Smooth muscle cell (in vitro differentiated cells): Measurements from ENCODE around the gene EPG5. TPM values are rescaled to one million over a fixed set of nuclear protein-coding genes. Genes with fewer than 3 reads are reported as not detected.

Source experiments
- DNase-seq: peaks from one replicate; lab custom pipeline; 2025; ENCODE audit not compliant: unreplicated experiment; lab: John Stamatoyannopoulos, UW
- H2AFZ ChIP-seq: fragments of 200-600 bp; sonication (generic); 2 replicates; pipeline ENCODE4 v1.6.0; 2016; ENCODE audit warnings: antibody characterized with exemption, low read depth, mild to moderate bottlenecking
- H3F3A ChIP-seq: fragments of 200-600 bp; sonication (generic); 2 replicates; pipeline ENCODE4 v1.6.0; 2017; ENCODE audit warnings: antibody characterized with exemption, low read depth
- H3K27ac ChIP-seq: fragments of 200-600 bp; sonication (generic); 2 replicates; pipeline ENCODE4 v1.5.1; 2016; ENCODE audit warnings: low read depth, mild to moderate bottlenecking
- H3K27me3 ChIP-seq: fragments of 200-600 bp; sonication (generic); 2 replicates; pipeline ENCODE4 v1.6.1; 2016; ENCODE audit warnings: low read depth, mild to moderate bottlenecking
- H3K36me3 ChIP-seq: fragments of 200-600 bp; sonication (generic); 2 replicates; pipeline ENCODE4 v1.5.1; 2016; ENCODE audit warnings: low read depth
- H3K4me1 ChIP-seq: fragments of 200-600 bp; sonication (generic); 2 replicates; pipeline ENCODE4 v1.5.1; 2016; ENCODE audit warnings: low read depth
- H3K4me2 ChIP-seq: fragments of 200-600 bp; sonication (generic); 2 replicates; pipeline ENCODE4 v1.6.0; 2016; ENCODE audit warnings: mild to moderate bottlenecking
- H3K4me3 ChIP-seq: fragments of 200-600 bp; sonication (generic); 2 replicates; pipeline ENCODE4 v1.5.1; 2016; ENCODE audit warnings: mild to moderate bottlenecking
- H3K79me2 ChIP-seq: fragments of 200-600 bp; sonication (generic); 2 replicates; pipeline ENCODE4 v1.6.0; 2016; ENCODE audit warnings: low read depth, mild to moderate bottlenecking
- H3K9ac ChIP-seq: fragments of 200-600 bp; sonication (generic); 2 replicates; pipeline ENCODE4 v1.6.0; 2016; ENCODE audit warnings: low read depth
- H3K9me3 ChIP-seq: fragments of 200-600 bp; sonication (generic); replicated peaks from 2 replicates; pipeline ENCODE4 v1.5.1; 2016; ENCODE audit warnings: low read depth
- H4K20me1 ChIP-seq: fragments of 200-600 bp; sonication (generic); 2 replicates; pipeline ENCODE4 v1.6.0; 2016; ENCODE audit warnings: low read depth
- CTCF ChIP-seq: fragments of 200-600 bp; sonication (generic); IDR thresholded peaks from 2 replicates; pipeline ENCODE4 v1.5.1; 2017; ENCODE audit warnings: borderline replicate concordance, mild to moderate bottlenecking, antibody characterized with exemption; ENCODE audit not compliant: insufficient read depth, poor library complexity, severe bottlenecking
- WGBS: methylation state at CpG from one replicate; pipeline ENCODE4 v1.1.7; 2016; ENCODE audit warnings: low lambda C conversion rate; 5-methylcytosine and 5-hydroxymethylcytosine counted together
- polyA plus RNA-seq: library from polyadenylated mRNA; unstranded; fragments of >200 nt; fragmentation: Nextera tagmentation; extraction: Ambion mirVana; gene quantifications from 2 replicates; pipeline ENCODE4 v1.2.1, GENCODE V29; 2016
- total RNA-seq: library from RNA; depleted of rRNA; stranded (reverse); fragments of >200 nt; gene quantifications from 2 replicates; pipeline ENCODE4 v1.2.3, GENCODE V29; 2014

The EPG5 gene
- total and polyA plus RNA-seq, 2 experiments from 2014 or later: 2.7 to 20.8 TPM

GRCh38 chr18:45835057-45835636 lies 132.0 kb downstream of the EPG5 start:
- no peaks in the 10 kb centered on the region for H3K36me3 ChIP-seq
- H3K4me3 ChIP-seq: no peak overlapping the region
- H3K9ac ChIP-seq: no peak overlapping the region
- no peak for DNase-seq
- H2AFZ ChIP-seq: no peak overlapping the region
- peaks cover 14% of the 10 kb centered on the region for H3K27me3 ChIP-seq
- TF ChIP-seq CTCF: no peak
- no peaks in the 10 kb centered on the region for H4K20me1 ChIP-seq
- WGBS: 88% methylated on average over 3 of the region's 3 CpGs
- H3K9me3 ChIP-seq: no peaks in the 10 kb centered on the region
- no peak overlapping the region for H3K4me2 ChIP-seq
- H3K79me2 ChIP-seq: no peaks in the 10 kb centered on the region
- no peaks in the 10 kb centered on the region for H3F3A ChIP-seq
- no peak overlapping the region for H3K27ac ChIP-seq
- H3K4me1 ChIP-seq: no peaks in the 10 kb centered on the region

GRCh38 chr18:45834306-45834705 lies 132.8 kb downstream of the EPG5 start:
- WGBS: 43% methylated on average over 1 of the region's 1 CpG
- Histone ChIP-seq H3K27ac (no peak overlapping the region), H2AFZ (no peak overlapping the region)

GRCh38 chr18:45833846-45834245 lies 133.3 kb downstream of the EPG5 start:
- H3K9me3 ChIP-seq: no peaks in the 10 kb centered on the region
- H3F3A ChIP-seq: no peaks in the 10 kb centered on the region
- no peak overlapping the region for H2AFZ ChIP-seq
- H3K4me2 ChIP-seq: no peak overlapping the region
- TF ChIP-seq CTCF: no peak
- H3K79me2 ChIP-seq: no peaks in the 10 kb centered on the region
- no peaks in the 10 kb centered on the region for H4K20me1 ChIP-seq
- H3K27me3 ChIP-seq: peaks cover 14% of the 10 kb centered on the region
- no peaks in the 10 kb centered on the region for H3K36me3 ChIP-seq
- H3K27ac ChIP-seq: no peak overlapping the region
- 85% methylated on average over 5 of the region's 5 CpGs for WGBS
- H3K4me1 ChIP-seq: no peaks in the 10 kb centered on the region
- H3K9ac ChIP-seq: no peak overlapping the region
- DNase-seq: no peak
- no peak overlapping the region for H3K4me3 ChIP-seq

More at GRCh38 chr18:45834306-45834705, 132.8 kb downstream of the EPG5 start:
- H3K4me3 ChIP-seq: no peak overlapping the region
- no peaks in the 10 kb centered on the region for H3K9me3 ChIP-seq
- no peak overlapping the region for H3K9ac ChIP-seq
- H3K79me2 ChIP-seq: no peaks in the 10 kb centered on the region
- H3K36me3 ChIP-seq: no peaks in the 10 kb centered on the region
- peaks cover 14% of the 10 kb centered on the region for H3K27me3 ChIP-seq
- DNase-seq: no peak
- H3K4me1 ChIP-seq: no peaks in the 10 kb centered on the region
- no peak overlapping the region for H3K4me2 ChIP-seq
- no peak for TF ChIP-seq CTCF
- no peaks in the 10 kb centered on the region for H3F3A ChIP-seq
- H4K20me1 ChIP-seq: no peaks in the 10 kb centered on the region

GRCh38 chr18:45830917-45831316 lies 136.2 kb downstream of the EPG5 start:
- Histone ChIP-seq H3K4me2 (no peak overlapping the region), H3K4me1 (peaks cover 8% of the 10 kb centered on the region)
- WGBS: 79% methylated on average over 7 of the region's 7 CpGs

More at GRCh38 chr18:45830917-45831316, 136.2 kb downstream of the EPG5 start:
- H3K4me3 ChIP-seq: no peak overlapping the region
- H3F3A ChIP-seq: peaks cover 2% of the 10 kb centered on the region
- H3K79me2 ChIP-seq: no peaks in the 10 kb centered on the region
- H2AFZ ChIP-seq: no peak overlapping the region
- H3K9ac ChIP-seq: no peak overlapping the region
- no peak for DNase-seq
- TF ChIP-seq CTCF: no peak
- H4K20me1 ChIP-seq: no peaks in the 10 kb centered on the region
- no peak overlapping the region for H3K27ac ChIP-seq
- no peaks in the 10 kb centered on the region for H3K36me3 ChIP-seq
- peaks cover 4% of the 10 kb centered on the region for H3K27me3 ChIP-seq
- H3K9me3 ChIP-seq: no peaks in the 10 kb centered on the region
